GM12892 (cell line): ENCODE measurements around the gene HADHA.

Experiments
- DNase-seq: peaks from one replicate; pipeline ENCODE4 v3.0.0; 2011; ENCODE audit not compliant: insufficient read length
- FAIRE-seq: peaks from 2 replicates; lab custom pipeline; 2011; peaks lifted over from hg19 to GRCh38; lab: Jason Lieb, UNC
- POLR2A ChIP-seq: IDR thresholded peaks from 2 replicates; pipeline ENCODE4 v1.6.1; 2011; ENCODE audit warnings: low read depth, low read length, control low read depth
- POLR2AphosphoS5 ChIP-seq: IDR thresholded peaks from 2 replicates; pipeline ENCODE4 v1.6.1; 2011; ENCODE audit warnings: low read depth, low read length, control low read depth
- TAF1 ChIP-seq: IDR thresholded peaks from 2 replicates; pipeline ENCODE4 v1.6.1; 2011; ENCODE audit warnings: low read depth, mild to moderate bottlenecking, control low read depth, low read length, borderline replicate concordance

Gene HADHA

DNA sequence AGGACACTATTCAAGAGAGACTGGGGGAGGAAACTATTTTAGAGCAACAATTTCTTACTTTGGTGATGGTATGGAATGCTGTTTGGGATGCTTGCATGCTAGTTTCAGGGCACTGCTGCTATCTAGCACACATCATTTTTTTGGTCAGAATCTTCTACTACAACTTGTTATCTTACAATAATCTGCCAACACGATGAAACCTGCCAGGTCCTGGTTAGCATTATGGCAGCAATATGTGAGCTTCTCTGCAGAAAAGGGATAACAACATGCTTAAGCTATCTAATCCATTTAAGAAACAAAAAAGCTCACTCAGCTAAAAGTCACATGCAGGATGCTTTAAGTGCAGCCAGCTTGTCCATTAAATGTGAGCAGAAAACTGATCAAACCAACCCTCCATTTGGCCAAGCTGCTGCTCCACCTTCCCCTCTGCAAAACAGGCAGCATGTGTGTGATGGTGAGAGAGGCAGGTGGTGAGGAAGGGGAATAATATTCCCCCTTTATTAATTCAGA is 41.4 kb downstream of the HADHA start:
- no peak for TF ChIP-seq POLR2AphosphoS5
- no peak for TF ChIP-seq TAF1
- TF ChIP-seq POLR2A: no peak
- FAIRE-seq: no peak
- DNase-seq: no peak

DNA sequence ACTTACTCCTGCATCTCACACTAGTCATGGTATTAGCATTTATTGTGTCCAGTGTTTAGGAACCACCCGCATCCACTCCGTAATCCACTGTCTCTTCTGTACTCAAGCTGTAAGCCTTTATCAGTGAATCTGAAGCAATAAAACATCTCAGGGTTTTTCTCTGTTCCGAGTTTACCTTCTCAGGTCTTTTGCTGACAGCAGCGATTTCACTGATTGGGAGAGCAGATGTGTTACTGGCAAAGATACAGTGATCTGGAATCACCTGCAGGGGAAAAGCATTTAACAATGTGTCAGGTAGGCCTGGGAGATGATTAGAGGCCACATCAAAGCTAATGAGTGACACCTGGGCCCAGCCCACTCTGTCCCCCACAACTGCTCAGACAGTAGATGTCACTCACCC is 46.9 kb downstream of the HADHA start:
- DNase-seq (no peak), FAIRE-seq (no peak)
- TF ChIP-seq POLR2AphosphoS5 (no peak), POLR2A (no peak), TAF1 (no peak)

DNA sequence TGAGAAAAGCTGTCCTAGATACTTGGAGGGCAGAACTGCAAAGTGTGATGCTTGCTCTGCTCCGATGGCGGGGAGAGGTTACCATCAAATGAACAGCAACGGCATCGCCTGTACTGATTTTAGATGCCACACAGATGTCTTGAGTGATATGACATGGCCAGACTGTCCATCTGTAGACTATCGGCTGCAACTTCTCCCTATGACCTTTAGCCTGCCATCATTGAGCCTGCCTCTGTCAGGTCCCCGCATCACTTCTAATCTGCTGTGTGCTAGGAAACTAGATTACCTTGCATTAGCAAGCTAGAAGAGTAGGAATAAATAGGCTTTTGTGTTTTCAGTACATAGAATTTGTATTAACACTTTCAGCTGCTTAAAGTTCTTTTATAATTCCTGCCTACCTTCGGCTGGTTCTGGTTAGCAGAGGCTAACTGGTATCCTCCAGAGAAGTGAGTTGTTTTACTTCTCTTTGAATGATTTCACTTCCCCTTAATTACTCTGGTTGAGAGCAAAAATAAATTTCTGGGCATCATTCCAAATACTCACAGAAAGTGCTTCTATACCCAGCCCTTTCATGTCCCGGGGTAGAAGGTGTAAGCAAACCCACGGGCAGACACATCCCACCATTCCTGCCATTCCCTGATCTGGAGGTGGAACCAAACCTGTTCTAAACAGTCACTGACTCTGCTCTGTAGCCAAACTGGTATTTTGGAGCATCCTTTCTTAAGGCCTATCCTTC is 47.6 kb downstream of the HADHA start:
- DNase-seq (no peak), FAIRE-seq (no peak)
- no peak for TF ChIP-seq POLR2A
- TF ChIP-seq TAF1: no peak
- no peak for TF ChIP-seq POLR2AphosphoS5

DNA sequence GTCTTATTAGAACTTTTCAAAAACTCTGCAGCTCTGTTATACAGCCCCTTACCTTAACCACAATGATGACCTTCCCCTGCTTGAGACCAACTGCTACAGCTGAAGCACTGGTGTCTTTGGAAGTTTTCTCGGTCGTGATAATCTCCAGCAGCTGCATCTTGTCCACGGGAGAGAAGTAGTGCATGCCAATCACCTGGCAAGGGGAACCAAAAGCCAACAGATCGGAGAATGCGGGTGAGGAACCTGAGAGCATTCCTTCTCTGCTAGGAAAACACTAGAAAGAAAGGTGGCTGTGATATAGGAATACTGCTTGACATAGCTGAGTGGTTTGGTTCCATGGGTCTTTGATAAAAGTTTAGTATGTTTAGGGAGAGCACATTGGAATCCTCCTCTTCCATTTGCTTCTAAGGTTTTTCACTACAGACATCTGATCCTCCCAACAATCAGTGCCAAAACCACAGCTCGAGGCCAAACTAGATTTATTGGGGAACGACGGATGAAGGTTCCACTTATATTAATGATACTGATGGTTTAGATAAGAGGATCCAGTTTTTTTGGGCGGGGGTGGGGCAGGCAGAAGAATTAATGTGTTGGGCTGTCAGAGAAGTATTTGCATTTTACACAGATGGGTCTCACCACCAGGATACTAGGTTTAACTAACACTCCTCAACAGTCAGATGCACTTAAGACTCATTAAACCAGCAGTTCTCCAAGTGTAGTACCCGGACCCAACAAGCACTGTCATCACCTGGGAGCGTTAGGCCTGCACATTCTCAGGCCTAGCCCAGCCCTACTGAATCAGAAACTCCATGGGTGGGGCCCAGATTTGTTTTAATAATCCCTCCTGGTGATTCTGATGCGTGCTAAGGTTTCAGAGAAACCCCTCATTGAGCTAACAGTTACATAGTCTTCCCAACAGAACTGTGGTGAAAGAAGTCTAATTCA is 49.1 kb downstream of the HADHA start:
- no peak for FAIRE-seq
- TF ChIP-seq TAF1: no peak
- TF ChIP-seq POLR2AphosphoS5: no peak
- TF ChIP-seq POLR2A: no peak
- no peak for DNase-seq

DNA sequence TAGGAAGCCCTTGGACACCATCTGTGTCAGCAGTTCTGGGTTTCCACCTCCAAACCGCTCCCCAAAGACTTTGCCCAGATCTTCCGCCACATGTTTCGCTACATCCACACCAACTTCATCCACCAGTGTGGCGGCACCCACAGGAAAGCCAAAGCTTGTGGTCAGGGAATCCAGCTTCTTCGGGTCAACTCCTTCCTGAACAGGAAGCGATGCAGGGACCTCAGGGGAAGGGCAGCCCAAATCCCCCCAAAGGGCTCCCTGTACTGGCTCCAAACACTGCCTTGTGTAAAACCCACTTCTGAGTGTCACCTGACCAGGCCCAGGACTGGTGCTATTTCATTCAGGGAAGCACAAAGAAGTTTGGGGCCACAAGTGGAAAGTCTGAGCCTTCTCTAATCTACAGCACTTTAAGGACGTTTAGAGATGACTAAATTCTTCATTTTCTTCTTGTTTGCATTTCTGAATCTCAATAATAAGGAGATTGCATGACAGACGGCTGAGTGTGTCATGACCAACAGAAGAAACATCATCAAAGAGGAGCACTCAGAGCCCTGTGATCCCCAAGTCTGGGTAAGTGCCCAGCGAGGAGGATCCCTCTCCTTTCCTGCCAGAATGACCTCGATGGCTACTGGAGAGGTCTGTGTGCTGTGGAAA is 50.7 kb downstream of the HADHA start:
- TF ChIP-seq POLR2A: no peak
- TF ChIP-seq TAF1: no peak
- no peak for TF ChIP-seq POLR2AphosphoS5
- no peak for FAIRE-seq
- DNase-seq: no peak

DNA sequence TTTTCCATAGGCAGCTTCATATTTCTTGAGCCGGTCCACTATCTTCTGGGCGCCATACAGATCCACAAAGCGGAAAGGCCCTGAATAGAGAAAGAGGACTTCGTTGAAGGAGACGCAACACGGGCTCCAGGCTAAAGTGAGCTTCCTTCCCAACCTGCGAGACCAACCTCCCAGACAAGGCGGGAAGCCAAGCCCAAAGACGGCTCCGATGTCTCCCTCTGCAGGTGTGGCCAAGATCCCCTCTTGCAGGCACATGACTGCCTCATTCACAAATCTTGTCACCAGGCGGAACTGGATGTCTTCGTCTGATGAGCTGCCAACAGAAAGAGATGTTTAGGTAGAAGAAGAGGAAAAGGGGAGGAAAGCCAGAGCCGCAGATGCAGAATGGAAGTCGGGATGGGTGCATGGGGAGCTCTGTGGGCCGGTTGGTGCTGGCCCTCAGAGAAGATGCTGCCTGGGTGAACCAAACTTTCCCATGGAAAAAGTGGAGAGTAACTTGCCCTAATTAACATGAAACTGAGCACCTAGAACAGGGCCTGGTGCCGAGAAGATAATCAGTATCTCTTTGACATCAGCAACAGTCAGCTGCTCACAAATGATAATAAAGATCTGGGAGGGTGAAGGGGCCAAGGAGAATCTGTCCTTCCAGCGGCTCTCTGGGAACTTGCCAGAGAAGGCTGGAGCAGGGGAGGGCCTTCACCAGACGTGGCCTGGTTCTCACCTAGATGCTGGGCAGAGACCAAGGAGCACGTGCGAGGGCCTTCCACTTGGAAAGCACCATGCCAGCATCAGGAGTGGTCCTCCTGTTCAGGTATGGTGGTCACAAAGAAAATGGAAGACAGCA is 52.9 kb downstream of the HADHA start:
- TF ChIP-seq TAF1 (no peak), POLR2A (no peak), POLR2AphosphoS5 (no peak)
- DNase-seq (no peak), FAIRE-seq (no peak)

DNA sequence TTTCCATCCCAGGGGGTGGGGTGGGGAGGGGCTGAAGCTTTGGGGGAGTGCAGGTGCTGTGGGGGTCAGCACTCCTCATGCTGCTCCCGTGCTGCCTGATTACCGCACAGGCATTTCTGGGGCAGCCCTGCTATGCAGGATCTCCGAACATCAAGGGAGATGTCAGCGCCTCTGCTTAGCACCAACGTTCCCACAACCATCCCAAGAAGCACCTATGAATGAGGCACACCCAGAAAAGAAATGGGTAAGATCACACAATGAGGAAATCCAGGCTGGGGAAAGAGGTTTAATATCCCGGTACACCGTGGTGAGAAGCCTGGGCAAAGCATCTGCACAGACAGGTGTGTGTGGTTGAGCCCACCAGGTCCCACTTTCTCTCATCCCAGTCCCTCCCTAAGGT is 54.1 kb downstream of the HADHA start:
- FAIRE-seq (no peak), DNase-seq (no peak)
- TF ChIP-seq TAF1 (no peak), POLR2AphosphoS5 (no peak), POLR2A (no peak)

DNA sequence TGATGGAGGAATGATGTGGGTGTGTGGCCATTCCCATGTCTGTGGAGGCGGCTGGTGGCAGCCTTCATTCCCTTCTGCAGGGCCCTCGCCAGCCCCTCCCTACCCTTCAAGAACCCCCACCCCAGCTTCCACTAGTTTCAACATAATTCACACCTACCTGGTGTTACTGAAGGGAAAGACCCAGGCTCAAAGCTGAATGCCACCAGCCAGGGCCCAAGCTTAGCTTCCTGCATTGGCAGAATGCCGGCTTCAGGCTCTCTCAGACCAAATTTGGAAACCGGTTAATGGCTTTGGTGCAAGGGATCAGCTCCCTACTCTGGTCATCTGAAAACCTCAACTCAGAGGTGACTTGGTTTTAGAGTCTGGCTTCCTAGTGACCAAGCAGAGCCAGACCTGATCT is 54.7 kb downstream of the HADHA start:
- no peak for TF ChIP-seq TAF1
- TF ChIP-seq POLR2A: no peak
- TF ChIP-seq POLR2AphosphoS5: no peak
- FAIRE-seq (no peak), DNase-seq (no peak)

DNA sequence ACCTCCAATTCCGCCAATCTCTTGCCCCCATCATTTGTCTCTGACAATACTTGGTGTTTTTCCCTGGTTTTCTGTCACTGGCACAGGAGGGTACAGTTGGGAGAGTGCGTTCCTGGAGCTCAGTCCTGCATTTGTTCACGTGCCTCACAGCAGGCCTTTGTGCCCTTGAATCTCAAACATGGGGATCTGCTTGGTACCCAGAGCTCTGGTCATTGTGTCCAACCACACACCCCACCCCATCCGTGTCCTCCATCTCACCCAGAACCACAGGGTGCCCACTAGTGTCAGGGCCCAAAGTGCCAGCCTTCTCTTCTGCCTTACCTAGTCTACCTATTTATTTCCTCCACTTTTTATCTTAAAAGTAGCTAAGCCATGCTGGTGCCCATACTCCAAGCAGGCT is 55.3 kb downstream of the HADHA start:
- FAIRE-seq: no peak

DNA sequence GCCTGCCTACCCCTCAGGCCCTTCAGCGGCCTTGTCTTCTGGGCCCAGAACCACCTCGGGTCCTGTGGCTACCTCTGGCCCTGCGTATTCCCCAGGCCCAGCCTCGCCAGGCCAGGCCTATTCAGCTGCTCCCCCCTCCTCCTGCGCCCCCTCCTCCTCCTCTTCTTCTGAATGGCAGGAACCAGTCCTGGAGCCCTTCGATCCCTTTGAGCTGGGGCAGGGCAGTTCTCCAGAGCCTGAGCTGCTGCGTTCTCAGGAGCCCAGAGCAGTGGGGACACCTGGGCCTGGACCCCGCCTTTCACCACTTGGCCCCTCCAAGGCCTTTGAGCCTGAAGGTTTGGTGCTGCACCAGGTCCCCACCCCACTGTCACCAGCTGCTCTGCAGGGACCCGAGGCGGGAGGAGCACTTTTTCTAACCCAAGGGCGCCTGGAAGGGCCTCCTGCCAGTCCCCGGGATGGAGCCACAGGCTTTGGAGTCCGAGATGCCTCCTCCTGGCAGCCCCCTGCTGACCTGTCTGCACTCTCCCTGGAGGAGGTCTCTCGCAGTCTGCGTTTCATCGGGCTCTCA is 56.8 kb downstream of the HADHA start:
- FAIRE-seq: no peak
- DNase-seq: no peak
- TF ChIP-seq POLR2AphosphoS5 (no peak), POLR2A (no peak)

More for the DNA sequence above, 55.3 kb downstream of the HADHA start:
- DNase-seq: no peak
- no peak for TF ChIP-seq POLR2A
- TF ChIP-seq TAF1: no peak
- TF ChIP-seq POLR2AphosphoS5: no peak
